Jurkat, Clone E6-1 (cell line): ENCODE data around the gene EYS.
"Not testable (repeated sequence)": the region's sequence is repeated elsewhere in the genome, so short reads cannot be mapped to it uniquely, and the experiment has no call there.

Experiments
- DNase-seq: peaks from one replicate; pipeline ENCODE4 v3.0.0-alpha.2; 2011; ENCODE audit warnings: low read depth, low spot score
- H3K4me3 ChIP-seq: 2 replicates; pipeline ENCODE4 v1.5.1; 2011; ENCODE audit warnings: mild to moderate bottlenecking, low read length, control low read depth, moderate library complexity

The EYS gene

GRCh38 chr6:63795006-63795405, 1912.0 kb downstream of the EYS start:
- no peak overlapping the region for H3K4me3 ChIP-seq
- DNase-seq = no peak

DNA sequence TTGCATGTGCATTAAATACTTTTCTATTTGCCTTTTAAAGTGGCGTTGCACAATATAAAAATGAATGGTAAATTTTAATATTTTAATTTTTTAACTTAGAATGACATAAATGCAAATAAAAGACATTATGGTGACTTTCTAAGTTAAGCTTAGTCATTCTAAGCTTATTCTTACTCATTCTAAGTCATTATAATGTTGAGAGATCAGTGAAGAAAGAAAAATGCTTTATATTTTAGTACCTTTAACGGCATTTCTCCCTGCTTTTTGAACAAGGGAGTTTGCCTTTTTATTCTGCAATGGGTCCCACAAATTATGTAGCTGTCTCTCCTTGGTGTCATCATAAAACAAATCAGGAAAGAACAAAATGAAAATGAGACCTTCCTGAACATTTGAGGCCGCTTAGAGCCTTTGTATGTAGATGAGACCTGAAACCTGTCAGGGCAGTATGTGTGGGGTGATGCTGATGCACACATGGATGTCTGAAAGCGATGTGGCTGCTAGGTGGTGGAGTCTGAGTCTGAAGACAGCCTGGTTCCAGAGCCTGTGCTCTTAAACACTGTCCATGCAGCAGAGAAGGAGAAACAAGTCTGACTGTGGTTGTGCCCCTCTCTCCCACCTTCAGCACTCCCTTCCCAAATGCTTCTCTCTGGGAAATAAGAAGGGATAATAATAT, 1913.4 kb downstream of the EYS start:
- no peak overlapping the region for H3K4me3 ChIP-seq
- DNase-seq = no peak

- H3K4me3 ChIP-seq = no peak overlapping the region
- no peak for DNase-seq
Measured at GRCh38 chr6:63792736-63793464, 1914.1 kb downstream of the EYS start.

DNA sequence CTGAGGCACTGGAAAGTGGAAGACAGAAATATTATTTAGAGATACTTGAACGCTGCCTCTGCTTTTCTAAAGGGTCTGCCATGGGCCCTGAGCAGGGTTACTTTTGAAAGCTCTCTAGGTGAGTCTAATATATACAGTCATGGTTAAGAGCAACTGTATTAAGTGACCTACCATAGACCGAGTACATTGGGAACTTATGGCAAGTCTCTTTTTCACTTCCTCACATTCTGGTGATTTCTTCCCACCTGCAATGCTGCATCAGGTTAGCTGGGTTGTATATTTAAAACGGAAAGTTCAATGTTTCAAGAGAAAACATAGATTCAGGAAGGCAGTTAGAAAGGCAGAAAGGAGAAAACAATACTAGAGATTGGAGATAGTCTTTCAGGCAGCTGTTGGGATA, 1916.7 kb downstream of the EYS start:
- no peak overlapping the region for H3K4me3 ChIP-seq
- DNase-seq = no peak

DNA sequence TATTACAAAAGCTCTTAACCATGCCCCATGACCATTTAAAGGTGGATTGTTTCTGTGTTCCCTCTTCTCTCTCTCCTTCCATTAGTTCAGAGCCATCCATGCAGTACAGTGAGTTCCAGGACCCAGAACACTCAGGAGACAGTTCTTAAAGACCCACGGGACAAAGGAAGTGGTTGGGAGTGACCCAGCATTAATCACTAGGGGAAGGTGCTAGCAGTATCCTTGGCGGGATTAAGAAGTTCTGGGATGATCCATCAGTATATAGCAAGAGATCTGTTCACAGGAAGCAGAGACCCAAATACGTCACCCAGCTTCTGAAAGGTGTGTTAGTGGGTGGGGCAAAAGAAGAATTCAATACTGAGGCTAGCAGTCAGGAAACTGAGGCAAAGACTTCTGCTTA, 1917.3 kb downstream of the EYS start:
- DNase-seq = no peak
- H3K4me3 ChIP-seq = no peak overlapping the region

DNA sequence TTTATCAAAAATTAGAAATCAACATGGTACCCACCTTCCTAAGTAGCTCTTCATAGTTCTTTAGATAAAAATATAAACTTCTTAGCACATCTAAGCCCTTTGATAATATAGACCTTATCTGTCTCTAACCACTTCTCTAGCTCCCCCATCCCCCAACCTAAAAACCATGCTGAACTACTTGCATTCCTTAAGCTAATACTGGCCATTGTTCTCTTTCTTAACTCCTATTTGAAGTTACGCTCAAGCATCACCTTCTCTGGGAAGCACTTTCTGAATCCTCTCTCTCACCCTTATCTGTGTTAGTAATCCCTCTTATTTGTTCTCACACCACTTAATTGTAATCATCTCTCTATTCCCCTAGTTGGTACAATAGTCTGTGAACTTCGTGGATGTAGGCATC, 1918.5 kb downstream of the EYS start:
- no peak for DNase-seq

GRCh38 chr6:63787021-63787420, 1920.0 kb downstream of the EYS start:
- no peak overlapping the region for H3K4me3 ChIP-seq
- no peak for DNase-seq

More for the DNA sequence above, 1918.5 kb downstream of the EYS start:
- H3K4me3 ChIP-seq = no peak overlapping the region

GRCh38 chr6:63785006-63785405, 1922.0 kb downstream of the EYS start:
- no peak for DNase-seq
- H3K4me3 ChIP-seq = no peak overlapping the region

- DNase-seq = no peak
- H3K4me3 ChIP-seq = no peak overlapping the region
Measured at GRCh38 chr6:63783096-63783495, 1923.9 kb downstream of the EYS start.

- DNase-seq = no peak
- H3K4me3 ChIP-seq = no peak overlapping the region
Measured at GRCh38 chr6:63774961-63775360, 1932.1 kb downstream of the EYS start.

GRCh38 chr6:63773200-63773599, 1933.8 kb downstream of the EYS start:
- DNase-seq = no peak
- H3K4me3 ChIP-seq = no peak overlapping the region

- no peak for DNase-seq
- H3K4me3 ChIP-seq = no peak overlapping the region
Measured at GRCh38 chr6:63765828-63766227, 1941.2 kb downstream of the EYS start.

- H3K4me3 ChIP-seq = no peak overlapping the region
- DNase-seq = peak; percentile 43
Measured at GRCh38 chr6:63764318-63764916, 1942.6 kb downstream of the EYS start.

DNA sequence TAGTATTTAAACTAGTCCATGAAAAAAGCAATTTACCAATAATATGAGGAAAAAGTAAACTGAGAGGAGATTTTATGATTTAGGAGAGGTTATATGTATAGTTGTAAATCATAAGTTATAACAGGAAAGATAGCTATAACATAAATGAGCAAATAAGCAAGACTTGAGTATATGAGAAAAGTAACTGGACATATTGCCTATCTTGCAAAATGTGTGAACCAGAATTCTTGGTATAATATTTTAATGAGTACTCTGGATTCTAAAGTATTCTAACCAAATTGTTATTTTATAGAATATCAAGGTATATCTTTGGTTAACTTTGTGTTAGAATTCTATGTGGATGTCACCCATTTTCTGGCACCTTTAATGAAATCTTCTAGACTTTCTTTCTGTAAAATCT, 1946.8 kb downstream of the EYS start:
- no peak for DNase-seq
- no peak overlapping the region for H3K4me3 ChIP-seq

GRCh38 chr6:63759605-63760105, 1947.4 kb downstream of the EYS start:
- no peak for DNase-seq
- H3K4me3 ChIP-seq = no peak overlapping the region

DNA sequence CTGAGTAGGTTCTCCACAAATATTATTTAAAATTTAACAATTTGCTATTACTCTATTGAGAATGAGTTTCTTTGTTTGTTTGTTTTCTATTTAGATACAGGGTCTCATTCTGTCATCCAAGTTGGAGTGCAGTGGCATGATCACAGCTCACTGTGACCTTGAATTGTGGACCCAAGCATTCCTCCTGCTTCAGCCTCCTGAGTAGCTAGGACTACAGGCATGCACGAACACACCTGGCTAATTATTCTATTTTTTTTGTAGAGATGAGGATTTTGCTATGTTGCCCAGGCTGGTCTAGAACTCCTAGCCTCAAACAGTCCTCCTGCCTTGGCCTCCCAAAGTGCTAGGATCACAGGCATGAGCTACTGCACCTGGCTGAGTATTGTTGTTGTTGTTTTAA, 1949.2 kb downstream of the EYS start:
- no peak for DNase-seq
- H3K4me3 ChIP-seq = no peak overlapping the region

GRCh38 chr6:63757275-63757674, 1949.8 kb downstream of the EYS start:
- H3K4me3 ChIP-seq, DNase-seq: not testable (repeated sequence)

- DNase-seq = no peak
Measured at GRCh38 chr6:63750400-63750799, 1956.6 kb downstream of the EYS start.

GRCh38 chr6:63745784-63746183, 1961.2 kb downstream of the EYS start:
- no peak overlapping the region for H3K4me3 ChIP-seq
- no peak for DNase-seq

More at GRCh38 chr6:63750400-63750799, 1956.6 kb downstream of the EYS start:
- no peak overlapping the region for H3K4me3 ChIP-seq

DNA sequence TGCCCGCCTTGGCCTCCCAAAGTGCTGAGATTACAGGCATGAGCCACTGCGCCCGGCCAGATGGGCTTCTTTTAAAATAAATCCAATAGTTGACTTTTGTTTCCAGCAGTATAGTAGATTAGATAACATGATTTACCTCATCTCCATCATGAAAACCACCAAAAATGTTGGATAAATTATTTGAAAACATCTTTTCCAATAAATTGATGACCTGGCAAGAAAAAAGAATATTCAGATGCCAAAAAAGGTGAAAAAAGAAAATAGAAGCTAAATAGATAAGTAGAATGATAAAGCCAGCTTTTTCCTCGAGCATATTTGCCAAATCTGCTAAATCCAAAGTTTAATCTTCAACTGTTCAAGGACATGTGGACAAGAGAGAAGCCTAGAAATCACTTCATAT, 1962.2 kb downstream of the EYS start:
- DNase-seq = no peak
- no peak overlapping the region for H3K4me3 ChIP-seq
